SU-DHL-6 (cell line): ENCODE results near the gene ELP6.

Source experiments
- H2AFZ ChIP-seq: fragments of 200-600 bp; sonication (generic); 2 replicates; pipeline ENCODE4 v1.6.1; 2014; ENCODE audit warnings: low read depth, mild to moderate bottlenecking, moderate library complexity, mixed read lengths, antibody characterized with exemption, low read length; ENCODE audit not compliant: severe bottlenecking
- H3F3A ChIP-seq: fragments of 200-600 bp; shearing (Covaris generic); 2 replicates; pipeline ENCODE4 v1.6.0; 2016; ENCODE audit warnings: antibody characterized with exemption, mild to moderate bottlenecking; ENCODE audit not compliant: insufficient read depth
- H3K27ac ChIP-seq: fragments of 200-600 bp; sonication (generic); 2 replicates; pipeline ENCODE4 v1.5.1; 2016; ENCODE audit warnings: low read depth, mild to moderate bottlenecking, low read length, moderate library complexity, mixed read lengths
- H3K27me3 ChIP-seq: fragments of 200-600 bp; sonication (generic), shearing (Covaris generic); 2 replicates; pipeline ENCODE4 v1.6.0; 2014; ENCODE audit warnings: mild to moderate bottlenecking, low read length
- H3K36me3 ChIP-seq: fragments of 200-600 bp; sonication (generic); 2 replicates; pipeline ENCODE4 v1.6.1; 2014; ENCODE audit warnings: mild to moderate bottlenecking, low read length, mixed read lengths
- H3K4me2 ChIP-seq: fragments of 300-600, 200-600 bp; shearing (Covaris generic), sonication (generic); 2 replicates; pipeline ENCODE4 v1.6.0; 2014; ENCODE audit warnings: low read length, low read depth, mild to moderate bottlenecking; ENCODE audit not compliant: poor library complexity, severe bottlenecking
- H3K4me3 ChIP-seq: fragments of 200-600 bp; sonication (generic); 2 replicates; pipeline ENCODE4 v1.5.1; 2014; ENCODE audit warnings: antibody characterized with exemption, low read length, mild to moderate bottlenecking, mixed read lengths; ENCODE audit not compliant: insufficient read depth, poor library complexity, severe bottlenecking
- H3K79me2 ChIP-seq: fragments of 200-600 bp; sonication (generic); 2 replicates; pipeline ENCODE4 v1.6.1; 2014; ENCODE audit warnings: mild to moderate bottlenecking, low read length, moderate library complexity; ENCODE audit not compliant: insufficient read depth
- H3K9ac ChIP-seq: fragments of 200-600 bp; sonication (generic); 2 replicates; pipeline ENCODE4 v1.7.0; 2014; ENCODE audit warnings: mild to moderate bottlenecking, low read length
- H3K9me2 ChIP-seq: fragments of 200-600 bp; sonication (generic); replicated peaks from 2 replicates; pipeline ENCODE4 v1.6.1; 2014; ENCODE audit warnings: low read length; ENCODE audit not compliant: insufficient read depth
- H3K9me3 ChIP-seq: fragments of 200-600 bp; sonication (generic); 2 replicates; pipeline ENCODE4 v1.6.1; 2014; ENCODE audit warnings: low read length, mixed read lengths; ENCODE audit not compliant: insufficient read depth
- H4K20me1 ChIP-seq: fragments of 200-600 bp; sonication (generic); 2 replicates; pipeline ENCODE4 v1.6.1; 2014; ENCODE audit warnings: low read depth, mild to moderate bottlenecking, antibody characterized with exemption, low read length, moderate library complexity, mixed read lengths
- CTCF ChIP-seq: fragments of 200-600 bp; sonication (generic); IDR thresholded peaks from one replicate; pipeline ENCODE4 v1.5.1; 2017; ENCODE audit warnings: antibody characterized with exemption, mild to moderate bottlenecking, low read length, moderate library complexity; ENCODE audit not compliant: insufficient read depth, poor library complexity, severe bottlenecking
- EZH2phosphoT487 ChIP-seq: fragments of 200-600 bp; sonication (generic), shearing (Covaris generic); conservative IDR thresholded peaks from 2 replicates; pipeline ENCODE4 v1.6.1; 2018; ENCODE audit warnings: mild to moderate bottlenecking, antibody characterized with exemption, low read length, moderate library complexity, mixed read lengths

Gene ELP6

GRCh38 chr3:47553407-47553806, 39.9 kb upstream of the ELP6 start:
- no peak overlapping the region for H3K4me3 ChIP-seq
- H3K9ac ChIP-seq: no peak overlapping the region

GRCh38 chr3:47542471-47543173, 29.1 kb upstream of the ELP6 start:
- Histone ChIP-seq H3K4me3 (no peak overlapping the region), H3K9me2 (no peaks in the 10 kb centered on the region), H3K36me3 (no peaks in the 10 kb centered on the region), H3K27ac (no peak overlapping the region), H3K27me3 (no peaks in the 10 kb centered on the region), H2AFZ (no peak overlapping the region), H4K20me1 (no peaks in the 10 kb centered on the region), H3K79me2 (no peaks in the 10 kb centered on the region), H3F3A (no peaks in the 10 kb centered on the region), H3K4me2 (no peak overlapping the region), H3K9ac (no peak overlapping the region), H3K9me3 (no peaks in the 10 kb centered on the region)
- no peak for TF ChIP-seq CTCF
- no peak for TF ChIP-seq EZH2phosphoT487

More at GRCh38 chr3:47553407-47553806, 39.9 kb upstream of the ELP6 start:
- Histone ChIP-seq H2AFZ (no peak overlapping the region), H3F3A (no peaks in the 10 kb centered on the region), H3K9me2 (no peaks in the 10 kb centered on the region), H3K9me3 (no peaks in the 10 kb centered on the region), H3K79me2 (no peaks in the 10 kb centered on the region), H4K20me1 (no peaks in the 10 kb centered on the region), H3K27me3 (no peaks in the 10 kb centered on the region), H3K4me2 (no peak overlapping the region), H3K27ac (no peak overlapping the region), H3K36me3 (no peaks in the 10 kb centered on the region)
- TF ChIP-seq EZH2phosphoT487 (no peak), CTCF (no peak)

GRCh38 chr3:47541583-47542108, 28.1 kb upstream of the ELP6 start:
- Histone ChIP-seq H3K4me2 (no peak overlapping the region), H3K9me3 (no peaks in the 10 kb centered on the region), H3K36me3 (no peaks in the 10 kb centered on the region), H3K79me2 (no peaks in the 10 kb centered on the region), H3K9me2 (no peaks in the 10 kb centered on the region), H3K9ac (no peak overlapping the region), H2AFZ (no peak overlapping the region), H3K4me3 (no peak overlapping the region), H3F3A (no peaks in the 10 kb centered on the region), H3K27ac (no peak overlapping the region), H4K20me1 (no peaks in the 10 kb centered on the region), H3K27me3 (no peaks in the 10 kb centered on the region)
- no peak for TF ChIP-seq EZH2phosphoT487
- no peak for TF ChIP-seq CTCF
